Fibroblast of skin of back (primary cell): ENCODE data around the gene KIAA1191. TPM values are rescaled to one million over a fixed set of nuclear protein-coding genes. Genes with fewer than 3 reads are reported as not detected.
"Not testable (repeated sequence)": the region's sequence is repeated elsewhere in the genome, so short reads cannot be mapped to it uniquely, and the experiment has no call there.

Source experiments
- DNase-seq: peaks from one replicate; pipeline ENCODE4 v3.0.0-alpha.2; 2013
- polyA plus RNA-seq, 2 experiments: library from polyadenylated mRNA; unstranded; fragments of 120-200 nt; gene quantifications; one replicate each; pipeline ENCODE4 v1.2.1, GENCODE V29; 2013; ENCODE audit not compliant: insufficient read length in 2 of 2

Gene KIAA1191
- 124 TPM for polyA plus RNA-seq (2013, experiment 1 of 2; ENCODE audit: insufficient read length)
- 116 TPM for polyA plus RNA-seq (2013, experiment 2 of 2; ENCODE audit: insufficient read length)

GRCh38 chr5:176361437-176362232 lies at the start of gene KIAA1191:
TSS of gene KIAA1191 (minus strand) at chr5:176361764. CDS start at chr5:176359508, 2,256 bp downstream.
- peak; percentile 90 for DNase-seq

GRCh38 chr5:176410486-176411180 lies 49.1 kb upstream of the KIAA1191 start:
- DNase-seq: no peak

- no peak for DNase-seq
Observed at GRCh38 chr5:176409765-176410164, 48.2 kb upstream of the KIAA1191 start.

- DNase-seq: no peak
Observed at GRCh38 chr5:176408590-176408989, 47.0 kb upstream of the KIAA1191 start.

GRCh38 chr5:176408252-176408573 lies 46.6 kb upstream of the KIAA1191 start:
- DNase-seq: not testable (repeated sequence)

GRCh38 chr5:176407456-176408251 lies 46.1 kb upstream of the KIAA1191 start:
- DNase-seq: no peak

- no peak for DNase-seq
Observed at GRCh38 chr5:176406436-176407052, 45.0 kb upstream of the KIAA1191 start.

- no peak for DNase-seq
Observed at GRCh38 chr5:176405656-176406435, 44.3 kb upstream of the KIAA1191 start.

GRCh38 chr5:176401281-176402205 lies 40.0 kb upstream of the KIAA1191 start:
- DNase-seq: no peak

- no peak for DNase-seq
Observed at GRCh38 chr5:176400382-176401156, 39.0 kb upstream of the KIAA1191 start.

GRCh38 chr5:176397736-176398420 lies 36.3 kb upstream of the KIAA1191 start:
- no peak for DNase-seq

GRCh38 chr5:176396330-176396729 lies 34.8 kb upstream of the KIAA1191 start:
- DNase-seq: no peak

- no peak for DNase-seq
Observed at GRCh38 chr5:176394881-176395675, 33.5 kb upstream of the KIAA1191 start.

- no peak for DNase-seq
Observed at GRCh38 chr5:176394096-176394495, 32.5 kb upstream of the KIAA1191 start.

GRCh38 chr5:176392526-176392925 lies 31.0 kb upstream of the KIAA1191 start:
- no peak for DNase-seq

GRCh38 chr5:176391999-176392398 lies 30.4 kb upstream of the KIAA1191 start:
- no peak for DNase-seq

GRCh38 chr5:176391479-176391878 lies 29.9 kb upstream of the KIAA1191 start:
- DNase-seq: no peak
